WTC11 (cell line): ENCODE results near the gene GPR15LG.

Experiments
- CTCF ChIP-seq: fragments of 200-600 bp; IDR thresholded peaks from 2 replicates; pipeline ENCODE4 v1.8.0; 2022; ENCODE audit warnings: antibody characterized with exemption
- NR3C1 ChIP-seq: sonication (generic); formaldehyde crosslinking; conservative IDR thresholded peaks from 2 replicates; pipeline ENCODE4 v1.8.1; 2023; ENCODE audit warnings: low read depth, mild to moderate bottlenecking, missing genetic modification reagents
- USF2 ChIP-seq: sonication (generic); formaldehyde crosslinking; IDR thresholded peaks from 2 replicates; pipeline ENCODE4 v1.8.1; 2023; ENCODE audit warnings: mild to moderate bottlenecking, missing genetic modification reagents, moderate library complexity
- ZBTB21 ChIP-seq: sonication (generic); formaldehyde crosslinking; IDR thresholded peaks from 2 replicates; pipeline ENCODE4 v1.8.1; 2023; ENCODE audit warnings: mild to moderate bottlenecking, missing genetic modification reagents, borderline replicate concordance

GRCh38 chr10:84172467-84173356, 889 bp upstream of the GPR15LG start:
- no peak for TF ChIP-seq USF2 (CRISPR knock-in tag)
- TF ChIP-seq CTCF, result no peak
- TF ChIP-seq NR3C1, result no peak
- no peak for TF ChIP-seq ZBTB21
